ENCODE results near the gene CMSS1.

The CMSS1 gene

DNA sequence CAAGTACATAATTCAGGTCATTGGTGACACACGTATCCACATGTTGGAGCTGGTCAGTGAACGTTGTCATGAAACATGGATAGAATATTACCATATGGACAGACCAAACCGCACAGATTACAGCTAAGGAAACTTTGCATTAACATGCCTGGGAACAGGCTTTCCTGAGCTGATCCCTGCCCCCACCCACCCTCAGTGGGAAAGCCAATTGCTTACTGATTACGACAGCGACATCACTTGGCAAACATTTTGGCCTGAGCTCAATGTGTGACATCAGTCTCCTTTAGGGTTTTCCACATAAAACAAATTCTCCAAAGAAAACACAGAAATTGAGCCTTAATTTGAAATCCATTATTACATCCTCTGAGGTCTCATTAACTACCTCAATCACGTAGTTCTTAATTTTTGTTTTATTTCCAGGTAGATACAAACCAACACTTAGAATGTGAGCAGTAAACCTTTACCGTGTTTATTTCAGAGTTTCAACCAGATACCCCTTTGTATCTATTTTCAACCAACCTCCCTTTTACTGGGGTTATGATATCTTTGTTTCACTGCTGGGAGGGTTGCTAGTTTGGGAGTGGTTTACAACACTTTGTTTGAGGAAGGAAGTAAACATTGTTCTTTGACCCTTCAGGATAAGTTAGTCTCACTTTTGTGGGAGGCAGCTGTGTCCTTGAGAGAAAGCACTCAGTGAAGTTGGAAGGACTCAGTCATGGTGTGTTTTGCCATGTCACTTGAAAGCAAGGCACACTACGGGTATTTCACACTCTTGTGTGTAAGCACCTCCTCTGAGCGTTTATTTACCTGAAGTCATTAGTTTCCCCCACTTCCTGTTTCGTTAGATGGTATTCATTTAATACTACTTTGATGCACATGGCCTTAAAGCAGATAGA, 103.1 kb downstream of the CMSS1 start:
- CTCF ChIA-PET, result no interaction called here
- POLR2A ChIA-PET, result no interaction called here
- 81% methylated on average over 8 of the region's 10 CpGs for WGBS (ENCODE audit: insufficient coverage)
- Histone ChIP-seq H3K27me3 (replicated peaks in 2 of 5; ENCODE audit: control insufficient read depth in 4 of 5, insufficient read depth in 5 of 5, low read length in 4 of 5) (no peaks in the 10 kb centered on the region), H3K4me3 (ENCODE audit: control insufficient read depth in 1 of 7, extremely low read depth in 1 of 7, insufficient read depth in 4 of 7, low read depth in 2 of 7, low read length in 6 of 7) (no peak overlapping the region), H3K27ac (ENCODE audit: insufficient read depth in 1 of 2, low read depth in 1 of 2, low read length in 2 of 2, poor library complexity in 1 of 2, severe bottlenecking in 2 of 2) (no peak overlapping the region), H3K9me3 (ENCODE audit: control extremely low read depth in 1 of 5, control insufficient read depth in 4 of 5, insufficient read depth in 2 of 5, low read depth in 1 of 5, low read length in 4 of 5) (no peaks in the 10 kb centered on the region), H3K4me1 (ENCODE audit: control extremely low read depth in 1 of 4, control insufficient read depth in 4 of 4, insufficient read depth in 4 of 4, low read length in 3 of 4) (peaks cover 0 to 14% (median 7%) of the 10 kb centered on the region in 4 experiments), H3K36me3 (ENCODE audit: control insufficient read depth in 4 of 4, insufficient read depth in 4 of 4, low read length in 3 of 4) (peaks cover 0 to 4% (median 3%) of the 10 kb centered on the region in 4 experiments)
- peak; percentile 1 to 56 (median 46) for DNase-seq

DNA sequence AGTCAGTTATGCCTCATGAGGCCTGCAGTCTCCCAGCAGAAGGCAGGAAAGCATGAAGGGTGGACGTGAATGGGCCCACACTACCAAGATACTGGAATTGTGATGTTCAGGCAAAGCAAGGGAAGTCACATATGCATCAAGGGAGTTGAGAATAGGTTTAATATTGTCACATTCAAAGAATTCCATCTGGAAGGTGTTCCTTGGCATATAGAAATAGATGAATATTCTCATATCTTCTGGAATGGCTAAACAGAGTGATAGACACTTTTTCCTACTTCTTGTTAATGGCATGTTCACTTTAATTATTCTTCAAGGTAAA, 103.7 kb downstream of the CMSS1 start:
- no peak for DNase-seq
- 100% methylated on average over 1 of the region's 1 CpG for WGBS (ENCODE audit: insufficient coverage)
- Histone ChIP-seq H3K4me1 (ENCODE audit: control extremely low read depth in 1 of 4, control insufficient read depth in 4 of 4, insufficient read depth in 4 of 4, low read length in 3 of 4) (peaks cover 0 to 14% (median 7%) of the 10 kb centered on the region in 4 experiments), H3K4me3 (ENCODE audit: control insufficient read depth in 1 of 7, extremely low read depth in 1 of 7, insufficient read depth in 4 of 7, low read depth in 2 of 7, low read length in 6 of 7) (no peak overlapping the region), H3K27ac (ENCODE audit: insufficient read depth in 1 of 2, low read depth in 1 of 2, low read length in 2 of 2, poor library complexity in 1 of 2, severe bottlenecking in 2 of 2) (no peak overlapping the region), H3K27me3 (replicated peaks in 2 of 5; ENCODE audit: control insufficient read depth in 4 of 5, insufficient read depth in 5 of 5, low read length in 4 of 5) (no peaks in the 10 kb centered on the region), H3K9me3 (ENCODE audit: control extremely low read depth in 1 of 5, control insufficient read depth in 4 of 5, insufficient read depth in 2 of 5, low read depth in 1 of 5, low read length in 4 of 5) (no peaks in the 10 kb centered on the region), H3K36me3 (ENCODE audit: control insufficient read depth in 4 of 4, insufficient read depth in 4 of 4, low read length in 3 of 4) (peaks cover 0 to 2% (median 0%) of the 10 kb centered on the region in 4 experiments)
- ChIA-PET CTCF (no interaction called here), POLR2A (no interaction called here)

DNA sequence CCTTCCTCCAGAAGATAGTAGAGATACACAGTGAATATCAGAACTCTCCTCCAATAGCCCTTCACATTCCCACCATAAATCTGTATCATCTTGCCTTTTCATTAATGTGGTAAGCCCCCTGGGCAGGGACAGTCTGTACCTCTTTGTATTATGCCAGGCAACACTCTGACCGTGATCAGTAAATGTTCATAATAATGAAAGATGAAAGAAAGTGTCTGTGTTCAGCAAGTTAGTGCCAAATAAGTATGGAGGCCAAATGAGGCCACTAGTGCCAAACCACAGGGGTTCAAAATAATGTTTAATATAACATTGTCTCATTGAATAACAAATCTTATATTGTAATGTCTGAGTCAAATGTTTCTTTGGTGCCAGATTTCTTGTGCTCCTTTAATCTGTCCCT, 104.3 kb downstream of the CMSS1 start:
- POLR2A ChIA-PET, result no interaction called here

DNA sequence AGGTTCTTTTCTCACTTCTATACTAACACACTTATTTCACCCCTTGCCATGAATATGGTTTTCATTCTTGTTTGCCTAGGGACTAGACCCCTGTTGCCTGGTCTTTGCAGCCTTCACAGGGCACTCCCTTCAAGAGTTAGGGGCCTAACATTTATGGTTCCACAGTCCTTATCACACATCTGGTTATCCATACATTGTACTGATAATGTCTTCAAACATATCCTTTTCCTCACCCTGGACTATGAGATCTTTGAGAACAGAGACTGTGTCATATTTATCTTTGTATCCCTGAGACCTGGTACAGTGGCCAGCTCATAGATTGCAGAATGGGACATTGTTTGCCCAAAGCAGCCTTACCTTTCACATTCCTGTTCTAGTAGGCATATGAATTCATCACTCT, 106.2 kb downstream of the CMSS1 start:
- Histone ChIP-seq H3K36me3 (ENCODE audit: control insufficient read depth in 4 of 4, insufficient read depth in 4 of 4, low read length in 3 of 4) (no peaks in the 10 kb centered on the region), H3K27ac (ENCODE audit: insufficient read depth in 1 of 2, low read depth in 1 of 2, low read length in 2 of 2, poor library complexity in 1 of 2, severe bottlenecking in 2 of 2) (no peak overlapping the region), H3K9me3 (ENCODE audit: control extremely low read depth in 1 of 5, control insufficient read depth in 4 of 5, insufficient read depth in 2 of 5, low read depth in 1 of 5, low read length in 4 of 5) (no peaks in the 10 kb centered on the region), H3K4me1 (ENCODE audit: control extremely low read depth in 1 of 4, control insufficient read depth in 4 of 4, insufficient read depth in 4 of 4, low read length in 3 of 4) (peaks cover 0 to 14% (median 7%) of the 10 kb centered on the region in 4 experiments), H3K27me3 (replicated peaks in 2 of 5; ENCODE audit: control insufficient read depth in 4 of 5, insufficient read depth in 5 of 5, low read length in 4 of 5) (no peaks in the 10 kb centered on the region), H3K4me3 (ENCODE audit: control insufficient read depth in 1 of 7, extremely low read depth in 1 of 7, insufficient read depth in 4 of 7, low read depth in 2 of 7, low read length in 6 of 7) (no peak overlapping the region)
- ChIA-PET CTCF (interaction anchor here (1.4 kb wide), 1 partner anchor 26 kb away, joined by 3 read pairs; no protein-coding TSS in a partner anchor), POLR2A (no interaction called here)
- no peak for DNase-seq

More for the DNA sequence above, 104.3 kb downstream of the CMSS1 start:
- H3K36me3 ChIP-seq (ENCODE audit: control insufficient read depth in 4 of 4, insufficient read depth in 4 of 4, low read length in 3 of 4), result no peaks in the 10 kb centered on the region
- CTCF ChIA-PET, result no interaction called here
- H3K9me3 ChIP-seq (ENCODE audit: control extremely low read depth in 1 of 5, control insufficient read depth in 4 of 5, insufficient read depth in 2 of 5, low read depth in 1 of 5, low read length in 4 of 5), result no peaks in the 10 kb centered on the region
- no peak overlapping the region for H3K4me3 ChIP-seq (ENCODE audit: control insufficient read depth in 1 of 7, extremely low read depth in 1 of 7, insufficient read depth in 4 of 7, low read depth in 2 of 7, low read length in 6 of 7)
- DNase-seq, result no peak
- 100% methylated on average over 1 of the region's 1 CpG for WGBS (ENCODE audit: insufficient coverage)
- peaks cover 0 to 14% (median 7%) of the 10 kb centered on the region in 4 experiments for H3K4me1 ChIP-seq (ENCODE audit: control extremely low read depth in 1 of 4, control insufficient read depth in 4 of 4, insufficient read depth in 4 of 4, low read length in 3 of 4)
- no peaks in the 10 kb centered on the region for H3K27me3 ChIP-seq (replicated peaks in 2 of 5; ENCODE audit: control insufficient read depth in 4 of 5, insufficient read depth in 5 of 5, low read length in 4 of 5)
- no peak overlapping the region for H3K27ac ChIP-seq (ENCODE audit: insufficient read depth in 1 of 2, low read depth in 1 of 2, low read length in 2 of 2, poor library complexity in 1 of 2, severe bottlenecking in 2 of 2)

DNA sequence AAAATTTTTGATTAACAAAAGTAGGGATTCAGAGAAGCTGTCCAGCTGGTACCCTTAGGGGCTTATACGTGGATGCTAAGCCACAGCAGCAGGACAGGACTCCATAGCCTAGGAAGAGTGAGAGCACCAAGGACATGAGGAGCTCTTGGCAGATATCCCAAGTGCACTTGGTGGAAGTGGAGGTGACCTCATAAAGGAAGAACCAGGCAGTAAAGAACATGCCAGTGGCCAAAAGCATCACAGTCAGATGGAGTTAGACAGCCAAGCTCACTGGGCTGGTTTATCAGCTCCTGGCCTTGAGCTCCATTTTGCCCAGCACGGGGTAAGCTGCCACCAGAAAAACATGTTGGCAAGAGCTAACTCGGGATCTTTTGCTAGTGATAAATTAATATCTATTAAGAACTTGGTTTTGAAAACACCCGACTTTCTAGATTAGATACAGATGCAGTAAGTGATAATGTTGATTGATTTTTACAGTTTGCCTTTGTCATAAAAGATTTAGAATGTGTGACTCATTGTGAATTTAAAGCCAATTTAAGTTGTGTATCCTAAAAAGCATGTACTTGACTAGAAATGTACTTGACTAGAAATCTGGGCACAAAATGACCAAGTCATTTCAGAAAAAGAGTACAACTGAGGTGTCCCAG, 108.0 kb downstream of the CMSS1 start:
- Histone ChIP-seq H3K27ac (ENCODE audit: insufficient read depth in 1 of 2, low read depth in 1 of 2, low read length in 2 of 2, poor library complexity in 1 of 2, severe bottlenecking in 2 of 2) (no peak overlapping the region), H3K36me3 (ENCODE audit: control insufficient read depth in 4 of 4, insufficient read depth in 4 of 4, low read length in 3 of 4) (no peaks in the 10 kb centered on the region), H3K9me3 (ENCODE audit: control extremely low read depth in 1 of 5, control insufficient read depth in 4 of 5, insufficient read depth in 2 of 5, low read depth in 1 of 5, low read length in 4 of 5) (no peaks in the 10 kb centered on the region), H3K4me1 (ENCODE audit: control extremely low read depth in 1 of 4, control insufficient read depth in 4 of 4, insufficient read depth in 4 of 4, low read length in 3 of 4) (peaks cover 0 to 8% (median 6%) of the 10 kb centered on the region in 4 experiments), H3K27me3 (replicated peaks in 2 of 5; ENCODE audit: control insufficient read depth in 4 of 5, insufficient read depth in 5 of 5, low read length in 4 of 5) (no peaks in the 10 kb centered on the region), H3K4me3 (ENCODE audit: control insufficient read depth in 1 of 7, extremely low read depth in 1 of 7, insufficient read depth in 4 of 7, low read depth in 2 of 7, low read length in 6 of 7) (no peak overlapping the region)
- 85% methylated on average over 2 of the region's 4 CpGs for WGBS (ENCODE audit: insufficient coverage)
- POLR2A ChIA-PET, result no interaction called here
- CTCF ChIA-PET, result no interaction called here
- no peak for DNase-seq

DNA sequence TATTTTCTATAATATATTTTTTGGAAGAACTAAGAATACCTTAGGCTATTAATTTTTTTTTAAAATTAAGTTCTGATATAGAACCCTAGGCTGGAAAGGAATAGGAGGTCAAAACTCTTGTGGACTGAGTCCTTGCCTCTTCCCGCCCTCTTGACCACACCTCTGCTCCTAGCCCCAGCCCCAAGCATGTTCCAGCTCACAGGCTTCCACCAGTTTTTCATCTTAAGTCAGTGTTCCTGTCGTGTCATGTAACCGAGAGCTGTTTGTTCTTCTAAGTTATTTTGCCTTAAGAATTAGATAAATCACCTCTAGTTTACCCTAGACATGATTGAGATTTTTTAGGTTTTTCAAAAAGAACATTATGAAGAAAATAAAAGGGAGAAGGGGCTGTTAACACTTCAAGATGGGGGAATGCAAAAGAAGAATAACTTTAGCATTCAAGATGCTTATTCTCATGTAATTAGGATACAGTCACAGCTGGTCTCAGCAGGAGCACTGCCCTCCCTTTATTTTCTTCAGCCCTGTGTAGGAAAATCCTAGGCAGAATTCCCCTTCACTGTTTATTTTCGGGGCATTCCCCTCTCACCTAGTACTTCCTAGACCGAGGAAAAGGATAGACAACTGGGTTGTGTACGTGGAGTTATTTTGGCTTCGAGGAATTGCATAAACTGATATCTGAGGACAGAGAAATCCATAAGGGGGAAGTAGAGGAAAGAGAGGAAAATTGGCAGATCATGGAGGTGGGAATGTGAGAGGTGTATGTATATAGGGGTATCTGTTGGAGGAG, 110.2 kb downstream of the CMSS1 start:
- CTCF ChIA-PET, result interaction anchor here (0.7 to 1.2 kb wide), 3 partner anchors 9 to 23 kb away, joined by 3 to 4 read pairs (median 3); no protein-coding TSS in a partner anchor
- no peak for DNase-seq
- Histone ChIP-seq H3K27ac (ENCODE audit: insufficient read depth in 1 of 2, low read depth in 1 of 2, low read length in 2 of 2, poor library complexity in 1 of 2, severe bottlenecking in 2 of 2) (no peak overlapping the region), H3K4me3 (ENCODE audit: control insufficient read depth in 1 of 7, extremely low read depth in 1 of 7, insufficient read depth in 4 of 7, low read depth in 2 of 7, low read length in 6 of 7) (no peak overlapping the region), H3K36me3 (ENCODE audit: control insufficient read depth in 4 of 4, insufficient read depth in 4 of 4, low read length in 3 of 4) (peaks cover 0 to under 1% (median under 1%) of the 10 kb centered on the region in 4 experiments), H3K27me3 (replicated peaks in 2 of 5; ENCODE audit: control insufficient read depth in 4 of 5, insufficient read depth in 5 of 5, low read length in 4 of 5) (no peaks in the 10 kb centered on the region), H3K9me3 (ENCODE audit: control extremely low read depth in 1 of 5, control insufficient read depth in 4 of 5, insufficient read depth in 2 of 5, low read depth in 1 of 5, low read length in 4 of 5) (no peaks in the 10 kb centered on the region), H3K4me1 (ENCODE audit: control extremely low read depth in 1 of 4, control insufficient read depth in 4 of 4, insufficient read depth in 4 of 4, low read length in 3 of 4) (no peaks in the 10 kb centered on the region)
- WGBS (ENCODE audit: insufficient coverage), result 98% methylated on average over 3 of the region's 7 CpGs
- POLR2A ChIA-PET, result no interaction called here
